K562 (cell line): ENCODE measurements around the gene PATE1. TPM values are rescaled to one million over a fixed set of nuclear protein-coding genes. Genes with fewer than 3 reads are reported as not detected.

Experiments
- ATAC-seq: fragments of 200-7000 bp; cut with Tn5 transposase; 3 replicates; pipeline ENCODE4 v1.9.1; 2020; ENCODE audit warnings: moderate library complexity
- BruUV-seq: library from RNA; stranded (reverse); fragments of 400-500 nt; replicated peaks from 2 replicates; lab custom pipeline; 2021; lab: Mats Ljungman, UMichigan
- CTCF ChIA-PET: fragments of 300-600 bp; formaldehyde crosslinking; extraction: SDS; loops from one replicate; lab custom pipeline; 2021; ENCODE audit warnings: low intra/inter-chr PET ratio; lab: Yijun Ruan, JAX
- POLR2A ChIA-PET: fragments of 300-600, 350-650 bp; sonication (Branson Sonifier 250); formaldehyde crosslinking; extraction: SDS; loops from one replicate; lab custom pipeline; 2021; ENCODE audit warnings: antibody characterized with exemption, inconsistent platforms; lab: Yijun Ruan, JAX
- DNase-seq, 4 experiments: peaks; one replicate each; pipeline versions ENCODE4 v3.0.0 to v3.0.0-alpha.2; 2011 to 2018; ENCODE audit warnings: low spot score in 3 of 4, mixed read lengths in 3 of 4; ENCODE audit errors: extremely low read depth in 1 of 4
- FAIRE-seq: peaks from 2 replicates; lab custom pipeline; 2011; peaks lifted over from hg19 to GRCh38; lab: Jason Lieb, UNC
- H2AFZ ChIP-seq: 2 replicates; pipeline ENCODE4 v1.6.0; 2011; ENCODE audit warnings: low read depth, low read length, control low read depth, inconsistent platforms
- H3K27ac ChIP-seq: fragments of 200-600 bp; 3 replicates; pipeline ENCODE4 v1.8.0; 2011; ENCODE audit warnings: low read depth, mild to moderate bottlenecking, control low read depth, inconsistent platforms, low read length, moderate library complexity, mixed read lengths; ENCODE audit errors: extremely low read depth
- H3K27me3 ChIP-seq, 2 experiments: fragments of 300-600 bp in 1 of 2; 2 replicates in 1 of 2; 3 replicates in 1 of 2; pipeline versions ENCODE4 v1.6.0 to v1.8.0; 2011; ENCODE audit warnings: inconsistent platforms in 2 of 2, low read length in 2 of 2, mild to moderate bottlenecking in 1 of 2, mixed read lengths in 1 of 2, moderate library complexity in 1 of 2; ENCODE audit not compliant: control insufficient read depth in 2 of 2, insufficient read depth in 2 of 2
- H3K36me3 ChIP-seq: fragments of 300-600 bp; 3 replicates; pipeline ENCODE4 v1.8.0; 2011; ENCODE audit warnings: mild to moderate bottlenecking, low read length, inconsistent platforms; ENCODE audit not compliant: control insufficient read depth, insufficient read depth
- H3K4me1 ChIP-seq, 2 experiments: fragments of 200-600 bp in 1 of 2; replicated peaks in 1 of 2; 2 replicates in 1 of 2; 3 replicates in 1 of 2; pipeline versions ENCODE4 v1.5.1 to v1.8.0; 2011; ENCODE audit warnings: inconsistent platforms in 2 of 2, low read length in 2 of 2, mild to moderate bottlenecking in 1 of 2, mixed read lengths in 1 of 2, moderate library complexity in 1 of 2; ENCODE audit not compliant: control insufficient read depth in 2 of 2, insufficient read depth in 2 of 2
- H3K4me2 ChIP-seq: 2 replicates; pipeline ENCODE4 v1.6.1; 2011; ENCODE audit warnings: low read length, control low read depth, inconsistent platforms, mixed read lengths; ENCODE audit not compliant: insufficient read depth
- H3K4me3 ChIP-seq: fragments of 200-600 bp; sonication (generic), shearing (Covaris generic); 2 replicates; pipeline ENCODE4 v1.5.1; 2016; ENCODE audit warnings: control low read depth, inconsistent platforms
- H3K79me2 ChIP-seq: fragments of 200-600 bp; 3 replicates; pipeline ENCODE4 v1.8.0; 2011; ENCODE audit warnings: low read length, inconsistent platforms; ENCODE audit not compliant: control insufficient read depth, insufficient read depth
- H3K9ac ChIP-seq, 2 experiments: 2 replicates each; pipeline versions ENCODE4 v1.6.0 to v1.6.1; 2011; ENCODE audit warnings: low read depth in 2 of 2, low read length in 2 of 2, control low read depth in 1 of 2, inconsistent platforms in 1 of 2, mild to moderate bottlenecking in 1 of 2, mixed read lengths in 1 of 2; ENCODE audit not compliant: insufficient read depth in 1 of 2
- H3K9me1 ChIP-seq: one replicate; pipeline ENCODE4 v1.6.0; 2011; ENCODE audit warnings: inconsistent platforms, mild to moderate bottlenecking, low read length, moderate library complexity; ENCODE audit not compliant: control insufficient read depth, insufficient read depth
- H3K9me3 ChIP-seq: replicated peaks from 2 replicates; pipeline ENCODE4 v1.5.1; 2011; ENCODE audit warnings: low read depth, low read length, inconsistent platforms; ENCODE audit not compliant: control insufficient read depth, insufficient read depth
- H4K20me1 ChIP-seq: replicated peaks from 2 replicates; pipeline ENCODE4 v1.6.1; 2011; ENCODE audit warnings: low read length, inconsistent platforms, mixed read lengths; ENCODE audit not compliant: control insufficient read depth, insufficient read depth
- FOXK1 ChIP-seq: sonication (generic); formaldehyde crosslinking; IDR thresholded peaks from 2 replicates; pipeline ENCODE4 v1.8.0; 2022; ENCODE audit warnings: missing genetic modification reagents, mild to moderate bottlenecking, borderline replicate concordance
- TAF7 ChIP-seq: fragments of 450-650 bp; IDR thresholded peaks from 2 replicates; pipeline ENCODE4 v1.6.1; 2016; ENCODE audit warnings: missing genetic modification characterization, missing compliant biosample characterization
- WGBS: fragments of 100-300 bp; shearing (Covaris generic); methylation state at CpG from one replicate; pipeline ENCODE4 v1.1.6; 2016; ENCODE audit warnings: low coverage, mixed read lengths; ENCODE audit not compliant: insufficient coverage; ENCODE audit errors: missing lambda C conversion rate; 5-methylcytosine and 5-hydroxymethylcytosine counted together
- in situ Hi-C: fragments of 300-500 bp; cut with MboI; formaldehyde crosslinking; loops from 4 replicates; pipeline ENCODE4 v1.15.0; 2018; ENCODE audit warnings: inconsistent platforms, mixed read lengths
- intact Hi-C: fragments of 100-400 bp; cut with micrococcal nuclease; formaldehyde crosslinking; loops from 2 replicates; pipeline ENCODE4 v1.14.2; 2022
- polyA plus RNA-seq, 8 experiments: library from polyadenylated mRNA; depleted of rRNA in 4 of 8; stranded (reverse) in 5 of 8; unstranded in 3 of 8; fragments of >200 nt; fragmentation: Nextera tagmentation in 2 of 8; fragmentation: Illumina TruSeq in 1 of 8; extraction: Ambion mirVana in 2 of 8; extraction: Trizol in 1 of 8; gene quantifications; 2 replicates each; pipeline versions ENCODE4 v1.2.1 to v1.2.3, GENCODE V29; 2011 to 2014; ENCODE audit warnings: inconsistent platforms in 1 of 8, missing spikeins in 1 of 8
- total RNA-seq, 7 experiments: library from RNA; depleted of rRNA in 6 of 7; stranded (reverse); fragments of >200 nt in 6 of 7; fragmentation: Illumina TruSeq in 2 of 7; extraction: Trizol in 2 of 7; gene quantifications; 2 replicates each; pipeline versions ENCODE4 v1.2.1 to v1.2.3, GENCODE V29; 2011 to 2021; ENCODE audit warnings: low replicate concordance in 1 of 7
- TF ChIP-seq, protein P1 (sequence below): IDR thresholded peaks from 2 replicates; pipeline ENCODE4 v1.6.1; 2016; ENCODE audit warnings: missing genetic modification characterization, missing compliant biosample characterization
- TF ChIP-seq, protein P2 (sequence below): fragments of 250-450 bp; sonication (Bioruptor Pico); IDR thresholded peaks from 2 replicates; pipeline ENCODE4 v1.8.0; 2021; ENCODE audit warnings: moderate library complexity, mild to moderate bottlenecking, inconsistent platforms
- TF ChIP-seq, protein P3 (sequence below): fragments of 450-650 bp; IDR thresholded peaks from 2 replicates; pipeline ENCODE4 v1.7.0; 2016; ENCODE audit warnings: borderline replicate concordance
- TF ChIP-seq, protein P4 (sequence below): sonication (generic); formaldehyde crosslinking; IDR thresholded peaks from 2 replicates; pipeline ENCODE4 v1.8.1; 2023; ENCODE audit warnings: mild to moderate bottlenecking, missing genetic modification reagents
- TF ChIP-seq, protein P5 (sequence below): fragments of 450-650 bp; formaldehyde crosslinking; IDR thresholded peaks from 2 replicates; pipeline ENCODE4 v1.4.0; 2020; ENCODE audit warnings: mild to moderate bottlenecking

The PATE1 gene
- total and polyA plus RNA-seq, 9 of the 15 experiments (the other 6 are each of a cell fraction or from before 2014, with no cell fraction given): not detected

DNA sequence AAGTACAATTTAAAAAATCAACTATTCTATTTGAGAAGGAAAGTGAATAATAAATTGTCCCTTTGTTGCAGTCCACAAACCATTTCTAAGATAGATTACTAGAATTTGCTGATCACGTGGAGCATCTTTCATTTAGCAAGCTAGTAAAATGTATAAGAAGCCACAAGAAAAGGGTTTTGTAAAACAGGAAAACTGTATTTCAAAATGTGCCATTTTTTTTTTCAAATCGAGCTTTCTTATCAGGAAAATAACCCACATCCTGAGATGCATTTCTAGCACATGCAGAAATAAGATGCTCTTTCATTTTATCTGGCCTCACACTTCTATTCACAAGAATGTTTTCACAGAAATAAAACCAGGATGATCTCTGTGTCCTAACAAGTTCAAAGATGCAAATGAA lies 38.6 kb downstream of the PATE1 start:
- CTCF ChIA-PET: no interaction called here
- no peak overlapping the region for H3K27ac ChIP-seq
- no peak overlapping the region for H2AFZ ChIP-seq
- no peak overlapping the region for H3K9ac ChIP-seq
- TF ChIP-seq, protein P1, sequence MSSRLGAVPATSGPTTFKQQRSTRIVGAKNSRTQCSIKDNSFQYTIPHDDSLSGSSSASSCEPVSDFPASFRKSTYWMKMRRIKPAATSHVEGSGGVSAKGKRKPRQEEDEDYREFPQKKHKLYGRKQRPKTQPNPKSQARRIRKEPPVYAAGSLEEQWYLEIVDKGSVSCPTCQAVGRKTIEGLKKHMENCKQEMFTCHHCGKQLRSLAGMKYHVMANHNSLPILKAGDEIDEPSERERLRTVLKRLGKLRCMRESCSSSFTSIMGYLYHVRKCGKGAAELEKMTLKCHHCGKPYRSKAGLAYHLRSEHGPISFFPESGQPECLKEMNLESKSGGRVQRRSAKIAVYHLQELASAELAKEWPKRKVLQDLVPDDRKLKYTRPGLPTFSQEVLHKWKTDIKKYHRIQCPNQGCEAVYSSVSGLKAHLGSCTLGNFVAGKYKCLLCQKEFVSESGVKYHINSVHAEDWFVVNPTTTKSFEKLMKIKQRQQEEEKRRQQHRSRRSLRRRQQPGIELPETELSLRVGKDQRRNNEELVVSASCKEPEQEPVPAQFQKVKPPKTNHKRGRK (tag): no peak
- no peak for TF ChIP-seq FOXK1 (CRISPR knock-in tag)
- TF ChIP-seq, all 486 proteins: peak for 0
- in situ Hi-C loops: no loop called here
- POLR2A ChIA-PET: no interaction called here
- BruUV-seq: no TSS peak
- no peak for DNase-seq
- H3K27me3 ChIP-seq: no peaks in the 10 kb centered on the region
- no peak for FAIRE-seq
- H3K4me1 ChIP-seq: no peaks in the 10 kb centered on the region
- WGBS: 0% methylated on average over 2 of the region's 2 CpGs
- H3K9me3 ChIP-seq: no peaks in the 10 kb centered on the region
- no peak overlapping the region for H3K4me2 ChIP-seq
- H4K20me1 ChIP-seq: no peaks in the 10 kb centered on the region
- no peak for ATAC-seq
- H3K4me3 ChIP-seq: no peak overlapping the region
- intact Hi-C loops: no loop called here
- H3K9me1 ChIP-seq: no peaks in the 10 kb centered on the region
- H3K36me3 ChIP-seq: no peaks in the 10 kb centered on the region
- H3K79me2 ChIP-seq: no peaks in the 10 kb centered on the region

DNA sequence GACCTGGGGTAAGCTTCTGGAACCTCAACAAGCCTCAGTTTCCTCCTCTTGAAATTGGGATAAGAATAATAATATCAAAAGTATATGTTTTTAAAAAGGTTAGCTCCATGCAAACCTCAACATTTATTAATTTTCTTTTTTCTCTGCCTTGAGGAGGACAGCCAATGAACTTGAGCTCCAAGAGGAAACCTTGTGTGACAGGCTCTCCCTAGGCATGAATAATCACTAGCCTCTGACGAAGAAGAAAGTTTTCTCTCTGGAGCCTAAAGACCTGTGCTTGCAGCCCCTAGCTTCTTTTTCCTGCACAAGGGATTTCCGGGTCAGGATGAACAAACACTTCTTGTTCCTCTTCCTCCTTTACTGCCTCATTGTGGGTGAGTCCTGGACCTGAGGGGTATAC lies 41.7 kb downstream of the PATE1 start, which contains the start of gene PATE3:
PATE3 (plus strand) TSS at position 301 of the 400 bp plus-strand sequence; CDS start at position 326, 25 bp downstream.
- H3K4me1 ChIP-seq: no peaks in the 10 kb centered on the region
- ChIA-PET POLR2A (no interaction called here), CTCF (interaction anchor here (0.6 kb wide), 1 partner anchor 387 kb away, joined by 3 read pairs; no protein-coding TSS in a partner anchor)
- H3K9ac ChIP-seq: no peak within 1 kb of the TSS
- 0% methylated on average over 2 of the region's 2 CpGs for WGBS
- DNase-seq (no peak), FAIRE-seq (no peak), ATAC-seq (no peak)
- no peak within 1 kb of the TSS for H3K4me3 ChIP-seq
- no peaks in the 10 kb centered on the region for H4K20me1 ChIP-seq
- H2AFZ ChIP-seq: no peak within 1 kb of the TSS
- intact Hi-C loops: no loop called here
- H3K9me3 ChIP-seq: no peaks in the 10 kb centered on the region; the same call in 1 of the 2 replicates
- no peaks in the 10 kb centered on the region for H3K36me3 ChIP-seq
- H3K27ac ChIP-seq: no peak within 1 kb of the TSS
- no peak within 1 kb of the TSS for H3K4me2 ChIP-seq
- in situ Hi-C loops: no loop called here
- H3K27me3 ChIP-seq: no peaks in the 10 kb centered on the region
- no peaks in the 10 kb centered on the region for H3K79me2 ChIP-seq
- no peaks in the 10 kb centered on the region for H3K9me1 ChIP-seq
- no TSS peak for BruUV-seq
- TF ChIP-seq, protein P2, sequence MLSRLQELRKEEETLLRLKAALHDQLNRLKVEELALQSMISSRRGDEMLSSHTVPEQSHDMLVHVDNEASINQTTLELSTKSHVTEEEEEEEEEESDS (CRISPR knock-in tag): no peak
- no peak for TF ChIP-seq TAF7 (tag)
- TF ChIP-seq, protein P3, sequence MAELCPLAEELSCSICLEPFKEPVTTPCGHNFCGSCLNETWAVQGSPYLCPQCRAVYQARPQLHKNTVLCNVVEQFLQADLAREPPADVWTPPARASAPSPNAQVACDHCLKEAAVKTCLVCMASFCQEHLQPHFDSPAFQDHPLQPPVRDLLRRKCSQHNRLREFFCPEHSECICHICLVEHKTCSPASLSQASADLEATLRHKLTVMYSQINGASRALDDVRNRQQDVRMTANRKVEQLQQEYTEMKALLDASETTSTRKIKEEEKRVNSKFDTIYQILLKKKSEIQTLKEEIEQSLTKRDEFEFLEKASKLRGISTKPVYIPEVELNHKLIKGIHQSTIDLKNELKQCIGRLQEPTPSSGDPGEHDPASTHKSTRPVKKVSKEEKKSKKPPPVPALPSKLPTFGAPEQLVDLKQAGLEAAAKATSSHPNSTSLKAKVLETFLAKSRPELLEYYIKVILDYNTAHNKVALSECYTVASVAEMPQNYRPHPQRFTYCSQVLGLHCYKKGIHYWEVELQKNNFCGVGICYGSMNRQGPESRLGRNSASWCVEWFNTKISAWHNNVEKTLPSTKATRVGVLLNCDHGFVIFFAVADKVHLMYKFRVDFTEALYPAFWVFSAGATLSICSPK: no peak
- TF ChIP-seq, protein P4, sequence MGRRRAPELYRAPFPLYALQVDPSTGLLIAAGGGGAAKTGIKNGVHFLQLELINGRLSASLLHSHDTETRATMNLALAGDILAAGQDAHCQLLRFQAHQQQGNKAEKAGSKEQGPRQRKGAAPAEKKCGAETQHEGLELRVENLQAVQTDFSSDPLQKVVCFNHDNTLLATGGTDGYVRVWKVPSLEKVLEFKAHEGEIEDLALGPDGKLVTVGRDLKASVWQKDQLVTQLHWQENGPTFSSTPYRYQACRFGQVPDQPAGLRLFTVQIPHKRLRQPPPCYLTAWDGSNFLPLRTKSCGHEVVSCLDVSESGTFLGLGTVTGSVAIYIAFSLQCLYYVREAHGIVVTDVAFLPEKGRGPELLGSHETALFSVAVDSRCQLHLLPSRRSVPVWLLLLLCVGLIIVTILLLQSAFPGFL: no peak
- TF ChIP-seq, protein P5, sequence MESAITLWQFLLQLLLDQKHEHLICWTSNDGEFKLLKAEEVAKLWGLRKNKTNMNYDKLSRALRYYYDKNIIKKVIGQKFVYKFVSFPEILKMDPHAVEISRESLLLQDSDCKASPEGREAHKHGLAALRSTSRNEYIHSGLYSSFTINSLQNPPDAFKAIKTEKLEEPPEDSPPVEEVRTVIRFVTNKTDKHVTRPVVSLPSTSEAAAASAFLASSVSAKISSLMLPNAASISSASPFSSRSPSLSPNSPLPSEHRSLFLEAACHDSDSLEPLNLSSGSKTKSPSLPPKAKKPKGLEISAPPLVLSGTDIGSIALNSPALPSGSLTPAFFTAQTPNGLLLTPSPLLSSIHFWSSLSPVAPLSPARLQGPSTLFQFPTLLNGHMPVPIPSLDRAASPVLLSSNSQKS (CRISPR knock-in tag): no peak
